Testis (tissue), 3 donors: ENCODE data around the gene CEP68. TPM values are rescaled to one million over a fixed set of nuclear protein-coding genes. Genes with fewer than 3 reads are reported as not detected.
A peak's percentile ranks its signal among the peaks of the same experiment; 100 is the strongest.
"Not testable (repeated sequence)": the region's sequence is repeated elsewhere in the genome, so short reads cannot be mapped to it uniquely, and the experiment has no call there.

ENCODE experiments used
- DNase-seq: peaks from one replicate; pipeline ENCODE4 v3.0.0-alpha.2; 2019
- H3K27ac ChIP-seq, 2 donors: fragments of 200-600 bp; sonication (generic); one replicate each; pipeline ENCODE4 v1.5.1; 2019
- H3K27me3 ChIP-seq: fragments of 200-600 bp; sonication (generic); one replicate; pipeline ENCODE4 v1.5.1; 2019
- H3K36me3 ChIP-seq: fragments of 200-600 bp; sonication (generic); one replicate; pipeline ENCODE4 v1.5.1; 2017; ENCODE audit warnings: low read depth; ENCODE audit errors: missing control alignments
- H3K4me1 ChIP-seq: fragments of 200-600 bp; sonication (generic); one replicate; pipeline ENCODE4 v1.5.1; 2019
- H3K4me3 ChIP-seq, 2 donors: fragments of 200-600 bp; sonication (generic); one replicate each; pipeline ENCODE4 v1.5.1; 2017 to 2019
- H3K9me3 ChIP-seq: fragments of 200-600 bp; sonication (generic); one replicate; pipeline ENCODE4 v1.5.1; 2017
- POLR2A ChIP-seq: fragments of 450-650 bp; IDR thresholded peaks from one replicate; pipeline ENCODE4 v1.6.1; 2017; ENCODE audit warnings: antibody characterized with exemption, mild to moderate bottlenecking, moderate library complexity
- WGBS, 2 donors: methylation state at CpG; one replicate each; pipeline ENCODE4 v1.1.5; 2018; 5-methylcytosine and 5-hydroxymethylcytosine counted together
- intact Hi-C: fragments of 100-400 bp; cut with DNase I; formaldehyde crosslinking; loops from one replicate; pipeline ENCODE4 v1.15.1; 2023; ENCODE audit warnings: low total_unique reads
- polyA plus RNA-seq: library from polyadenylated mRNA; stranded (reverse); fragments of 350-450 nt; fragmentation: Illumina TruSeq; extraction: RNeasy Lipid Tissue Mini Kit (QIAGEN cat#74804); gene quantifications from one replicate; pipeline ENCODE4 v1.2.3, GENCODE V29; 2014; ENCODE audit warnings: low read depth, low replicate concordance; ENCODE audit not compliant: insufficient read depth
- total RNA-seq, 2 donors: library from RNA; depleted of rRNA; stranded (reverse); fragments of >200 nt; gene quantifications; one replicate each; pipeline ENCODE4 v1.2.3, GENCODE V29; 2016
- TF ChIP-seq, protein P1 (sequence below), 3 experiments: fragments of 450-650 bp in 2 of 3; fragments of 200-600 bp in 1 of 3; sonication (generic) in 1 of 3; IDR thresholded peaks; one replicate each; pipeline ENCODE4 v1.5.1; 2016 to 2019; ENCODE audit warnings: antibody characterized with exemption in 3 of 3, mild to moderate bottlenecking in 2 of 3, moderate library complexity in 1 of 3

The CEP68 gene
- total and polyA plus RNA-seq, 3 donors from 2014 or later, result 13.3 to 28.2 (median 25.9) TPM

GRCh38 chr2:65120990-65121693 lies 64.9 kb downstream of the CEP68 start:
- Histone ChIP-seq H3K9me3 (no peaks in the 10 kb centered on the region), H3K4me1 (peaks cover 33% of the 10 kb centered on the region), H3K36me3 (no peaks in the 10 kb centered on the region), H3K4me3 (no peak overlapping the region), H3K27ac (peak overlapping the region in 1 of 2 donors; percentile 30), H3K27me3 (no peaks in the 10 kb centered on the region)
- WGBS, 2 donors, result 65 to 68% methylated on average over 5 of the region's 5 CpGs
- intact Hi-C loops, result no loop called here
- TF ChIP-seq POLR2A, result no peak
- TF ChIP-seq, protein P1, sequence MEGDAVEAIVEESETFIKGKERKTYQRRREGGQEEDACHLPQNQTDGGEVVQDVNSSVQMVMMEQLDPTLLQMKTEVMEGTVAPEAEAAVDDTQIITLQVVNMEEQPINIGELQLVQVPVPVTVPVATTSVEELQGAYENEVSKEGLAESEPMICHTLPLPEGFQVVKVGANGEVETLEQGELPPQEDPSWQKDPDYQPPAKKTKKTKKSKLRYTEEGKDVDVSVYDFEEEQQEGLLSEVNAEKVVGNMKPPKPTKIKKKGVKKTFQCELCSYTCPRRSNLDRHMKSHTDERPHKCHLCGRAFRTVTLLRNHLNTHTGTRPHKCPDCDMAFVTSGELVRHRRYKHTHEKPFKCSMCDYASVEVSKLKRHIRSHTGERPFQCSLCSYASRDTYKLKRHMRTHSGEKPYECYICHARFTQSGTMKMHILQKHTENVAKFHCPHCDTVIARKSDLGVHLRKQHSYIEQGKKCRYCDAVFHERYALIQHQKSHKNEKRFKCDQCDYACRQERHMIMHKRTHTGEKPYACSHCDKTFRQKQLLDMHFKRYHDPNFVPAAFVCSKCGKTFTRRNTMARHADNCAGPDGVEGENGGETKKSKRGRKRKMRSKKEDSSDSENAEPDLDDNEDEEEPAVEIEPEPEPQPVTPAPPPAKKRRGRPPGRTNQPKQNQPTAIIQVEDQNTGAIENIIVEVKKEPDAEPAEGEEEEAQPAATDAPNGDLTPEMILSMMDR (IDR thresholded peaks at IDR 0.05), result no peak
- no peak for DNase-seq

GRCh38 chr2:65122313-65122712 lies 66.1 kb downstream of the CEP68 start:
- intact Hi-C loops, result no loop called here

DNA sequence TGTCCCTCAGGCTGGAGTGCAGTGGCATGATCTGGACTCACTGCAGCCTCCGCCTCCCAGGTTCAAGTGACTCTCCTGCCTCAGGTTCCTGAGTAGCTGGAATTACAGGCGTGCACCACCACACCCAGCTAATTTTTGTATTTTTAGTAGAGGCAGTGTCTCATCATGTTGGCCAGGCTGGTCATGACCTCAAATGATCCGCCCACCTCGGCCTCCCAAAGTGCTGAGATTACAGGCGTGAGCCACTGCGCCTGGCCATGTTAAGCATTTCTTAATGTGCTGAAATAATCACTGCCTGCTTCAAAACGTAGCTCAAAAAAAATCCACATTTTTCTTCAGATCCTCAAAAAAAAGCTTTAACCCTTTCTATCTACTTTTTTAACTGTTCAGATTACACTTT lies 69.2 kb downstream of the CEP68 start:
- DNase-seq, result peak; percentile 37
- H3K36me3 ChIP-seq, H3K4me3 ChIP-seq, H3K9me3 ChIP-seq, H3K27me3 ChIP-seq: not testable (repeated sequence)
- H3K4me1 ChIP-seq, result peaks cover 43% of the 10 kb centered on the region
- intact Hi-C loops, result loop anchor here (2.0 kb wide), 1 partner anchor 53 kb away; no protein-coding TSS in a partner anchor
- 38 to 67% methylated on average over 7 of the region's 7 CpGs for WGBS, 2 donors
- H3K27ac ChIP-seq, result peak overlapping the region in 1 of 2 donors; percentile 10

More at GRCh38 chr2:65122313-65122712, 66.1 kb downstream of the CEP68 start:
- Histone ChIP-seq H3K9me3 (no peaks in the 10 kb centered on the region), H3K27me3 (no peaks in the 10 kb centered on the region), H3K4me3 (no peak overlapping the region), H3K36me3 (no peaks in the 10 kb centered on the region), H3K4me1 (peaks cover 41% of the 10 kb centered on the region), H3K27ac (no peak overlapping the region)
- TF ChIP-seq, protein P1 (IDR thresholded peaks at IDR 0.05), result no peak
- TF ChIP-seq POLR2A, result no peak
- no peak for DNase-seq
- 80 to 84% methylated on average over 7 of the region's 7 CpGs for WGBS, 2 donors

DNA sequence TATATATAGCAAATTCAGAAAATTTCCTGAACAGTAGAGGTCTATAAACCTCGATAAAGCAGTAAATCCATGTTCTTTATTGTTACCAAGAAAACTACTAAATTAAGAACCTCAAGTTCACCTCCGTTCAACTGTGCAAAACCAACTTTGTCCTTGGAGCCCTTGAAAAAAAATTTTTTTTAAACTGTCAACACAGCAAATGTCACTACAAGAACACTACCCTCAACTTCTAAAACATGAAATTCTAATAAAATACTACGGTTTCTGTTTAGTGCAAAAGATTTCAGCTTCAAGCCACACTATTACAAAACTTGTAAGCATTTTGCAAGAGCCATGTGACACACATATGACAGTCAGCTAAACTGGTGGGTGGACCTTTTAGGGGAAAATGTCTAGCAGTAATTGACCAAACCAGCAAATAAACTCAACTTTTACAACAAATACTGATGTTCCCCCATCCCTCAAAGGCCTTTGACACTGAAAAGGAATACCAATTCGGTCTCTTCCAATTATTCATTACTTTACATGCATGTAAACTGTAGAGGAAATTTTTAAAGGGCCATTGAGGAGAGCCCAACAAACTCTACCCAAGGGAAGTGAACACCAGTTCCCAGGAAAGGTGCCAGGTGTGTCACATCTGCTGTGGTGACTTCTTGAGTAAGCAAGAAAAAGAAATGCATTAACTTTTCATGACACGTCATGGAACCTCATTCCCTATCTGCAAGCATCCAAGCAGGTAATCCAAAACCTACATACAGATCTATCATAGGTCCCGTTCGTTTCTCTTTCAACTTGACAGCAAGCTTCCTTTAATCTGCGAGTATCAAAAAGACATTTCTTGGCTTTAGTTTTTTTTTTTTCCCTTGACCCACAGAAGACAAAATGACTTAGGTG lies 72.3 kb downstream of the CEP68 start:
- Histone ChIP-seq H3K4me1 (peaks cover 49% of the 10 kb centered on the region), H3K9me3 (no peaks in the 10 kb centered on the region), H3K4me3 (peak overlapping the region; percentile 85 to 97), H3K27me3 (no peaks in the 10 kb centered on the region), H3K36me3 (no peaks in the 10 kb centered on the region), H3K27ac (peak overlapping the region; percentile 95 to 99)
- intact Hi-C loops, result no loop called here
- DNase-seq, result peak; percentile 38
- WGBS, 2 donors, result 4 to 6% methylated on average over 8 of the region's 8 CpGs
- TF ChIP-seq, protein P1 (IDR thresholded peaks at IDR 0.05), result no peak
- no peak for TF ChIP-seq POLR2A

DNA sequence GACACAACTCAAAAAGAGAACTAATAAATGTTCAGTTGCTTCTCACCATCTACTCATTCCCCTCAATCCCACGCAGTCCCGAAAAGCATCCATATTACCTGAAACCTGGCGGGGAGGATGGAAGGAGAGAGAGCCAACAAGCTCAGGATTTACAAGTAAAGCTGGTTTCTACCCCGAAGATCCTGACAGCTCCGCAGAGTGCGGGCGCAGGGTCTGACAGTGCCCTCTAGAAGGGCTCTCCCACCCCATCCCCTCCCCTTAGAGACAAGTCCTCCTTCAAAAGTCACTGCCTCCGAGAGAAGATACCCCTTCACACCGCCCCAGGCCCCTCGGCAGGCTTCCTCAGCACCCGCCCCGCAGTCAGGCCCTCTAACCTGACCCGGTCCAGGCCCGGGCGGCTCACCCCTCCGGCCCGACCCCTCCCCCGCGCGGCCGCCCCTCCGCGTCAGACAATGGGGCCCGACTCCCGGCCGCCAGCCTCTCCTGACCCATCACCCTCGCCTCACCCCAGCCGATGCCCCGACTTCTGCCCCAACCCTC lies 73.1 kb downstream of the CEP68 start:
- DNase-seq, result peak; percentile 70
- peaks cover 45% of the 10 kb centered on the region for H3K4me1 ChIP-seq
- TF ChIP-seq, protein P1 (IDR thresholded peaks at IDR 0.05), result no peak
- TF ChIP-seq POLR2A, result no peak
- intact Hi-C loops, result no loop called here
- H3K36me3 ChIP-seq, result no peaks in the 10 kb centered on the region
- no peaks in the 10 kb centered on the region for H3K9me3 ChIP-seq
- peak overlapping the region; percentile 85 to 97 for H3K4me3 ChIP-seq
- peak overlapping the region; percentile 95 to 99 for H3K27ac ChIP-seq
- 0 to 1% methylated on average over 18 to 27 of the region's 29 CpGs for WGBS, 2 donors
- H3K27me3 ChIP-seq, result no peaks in the 10 kb centered on the region
